ENCODE data around the gene MEG3.

GRCh38 chr14:100905166-100905565, 79.2 kb downstream of the MEG3 start:
- TF ChIP-seq E2F5 (CRISPR knock-in tag; IDR thresholded peaks at IDR 0.05) = no peak
- no peak for TF ChIP-seq NFYB (CRISPR knock-in tag; conservative IDR thresholded peaks at IDR 0.05; ENCODE audit: low read depth)
- TF ChIP-seq E2F1 (CRISPR knock-in tag; IDR thresholded peaks at IDR 0.05) = no peak
- no peak for TF ChIP-seq CTCF (IDR thresholded peaks at IDR 0.05)
- no peak for TF ChIP-seq ATF2 (CRISPR knock-in tag; IDR thresholded peaks at IDR 0.05; ENCODE audit: borderline replicate concordance, low read depth)
- TF ChIP-seq ZBTB43 (CRISPR knock-in tag; IDR thresholded peaks at IDR 0.05) = no peak
- TF ChIP-seq AFF4 (CRISPR knock-in tag; IDR thresholded peaks at IDR 0.05; ENCODE audit: borderline replicate concordance) = no peak
- no peak for TF ChIP-seq NR1H2 (CRISPR knock-in tag; IDR thresholded peaks at IDR 0.05)
- TF ChIP-seq CDX4 (CRISPR knock-in tag; IDR thresholded peaks at IDR 0.05; ENCODE audit: borderline replicate concordance) = no peak
- no peak for TF ChIP-seq IRF2 (CRISPR knock-in tag; IDR thresholded peaks at IDR 0.05; ENCODE audit: borderline replicate concordance, low read depth)
